ENCODE measurements around the gene DSG3. TPM values are rescaled to one million over a fixed set of nuclear protein-coding genes. Genes with fewer than 3 reads are reported as not detected.

The DSG3 gene
- total RNA-seq, 2 experiments from 2014 or later: not detected

- ChIA-PET CTCF (no interaction called here), POLR2A (no interaction called here)
Measured at GRCh38 chr18:31429623-31430022, 17.9 kb upstream of the DSG3 start.

- CTCF ChIA-PET: no interaction called here
- POLR2A ChIA-PET: no interaction called here
Measured at GRCh38 chr18:31430072-31430471, 17.5 kb upstream of the DSG3 start.

DNA sequence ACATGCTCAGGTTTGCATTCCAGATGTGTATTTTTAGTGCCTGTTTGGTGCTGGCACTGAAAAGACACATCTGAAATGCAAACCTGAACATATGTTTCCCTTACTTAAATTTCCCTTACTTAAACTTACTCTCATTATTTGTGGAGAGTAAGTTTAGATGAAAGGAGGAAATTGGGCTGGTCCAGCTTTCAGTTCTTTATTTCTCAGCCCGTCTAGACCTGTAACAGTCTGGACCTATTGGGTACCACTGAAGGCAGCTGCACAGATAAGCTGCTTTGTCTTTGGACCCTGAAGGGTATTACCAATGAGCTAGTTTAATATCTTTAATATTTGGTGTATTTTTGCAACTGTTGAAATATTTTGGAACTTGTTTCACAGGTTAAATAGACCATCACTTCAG is 17.0 kb upstream of the DSG3 start:
- POLR2A ChIA-PET: no interaction called here
- CTCF ChIA-PET: no interaction called here

DNA sequence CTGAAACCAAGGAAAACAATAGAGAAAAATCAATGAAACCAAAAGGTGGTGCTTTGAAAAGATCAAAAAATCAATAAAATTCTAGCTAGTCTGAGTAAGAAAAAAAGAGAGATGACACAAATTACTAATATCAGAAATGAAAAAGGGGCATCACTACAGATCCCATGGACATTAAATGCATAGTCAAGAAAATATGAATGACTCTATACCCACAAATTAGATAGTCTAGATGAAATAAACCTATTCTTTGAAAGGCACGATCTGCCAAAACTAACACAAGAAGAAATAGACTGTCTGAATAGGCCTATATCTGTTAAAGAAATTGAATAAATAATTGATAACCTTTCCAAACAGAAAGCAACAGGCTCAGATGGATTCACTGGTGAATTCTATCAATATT is 15.2 kb upstream of the DSG3 start:
- CTCF ChIA-PET: no interaction called here
- POLR2A ChIA-PET: no interaction called here

- ChIA-PET POLR2A (no interaction called here), CTCF (no interaction called here)
Measured at GRCh38 chr18:31436825-31437224, 10.7 kb upstream of the DSG3 start.

- CTCF ChIA-PET: no interaction called here
- POLR2A ChIA-PET: no interaction called here
Measured at GRCh38 chr18:31438402-31438801, 9.1 kb upstream of the DSG3 start.

DNA sequence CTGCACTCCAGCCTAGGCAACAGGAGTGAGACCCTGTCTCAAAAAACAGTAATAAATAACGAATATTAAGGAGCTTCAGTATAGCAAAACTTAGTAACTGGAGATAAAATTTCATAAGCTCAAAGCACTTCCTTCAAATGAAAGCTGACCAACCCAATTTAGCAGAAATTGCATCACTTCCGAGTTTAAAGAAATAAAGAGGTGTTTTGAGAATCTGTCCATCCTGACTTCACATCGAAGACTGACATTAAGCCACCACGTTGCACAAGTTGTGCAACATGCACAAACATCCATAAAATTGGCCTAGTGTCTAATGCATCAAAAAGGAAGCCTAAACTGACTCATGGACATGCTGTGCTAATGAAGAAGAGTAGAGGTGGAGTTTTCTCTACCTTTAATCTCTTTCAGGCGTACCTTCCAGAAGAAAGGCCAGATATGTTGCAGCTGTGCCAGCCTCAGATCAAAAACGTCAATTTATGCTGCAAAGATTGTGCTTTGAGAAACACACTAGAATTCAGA is 7.7 kb upstream of the DSG3 start:
- ChIA-PET CTCF (no interaction called here), POLR2A (no interaction called here)

DNA sequence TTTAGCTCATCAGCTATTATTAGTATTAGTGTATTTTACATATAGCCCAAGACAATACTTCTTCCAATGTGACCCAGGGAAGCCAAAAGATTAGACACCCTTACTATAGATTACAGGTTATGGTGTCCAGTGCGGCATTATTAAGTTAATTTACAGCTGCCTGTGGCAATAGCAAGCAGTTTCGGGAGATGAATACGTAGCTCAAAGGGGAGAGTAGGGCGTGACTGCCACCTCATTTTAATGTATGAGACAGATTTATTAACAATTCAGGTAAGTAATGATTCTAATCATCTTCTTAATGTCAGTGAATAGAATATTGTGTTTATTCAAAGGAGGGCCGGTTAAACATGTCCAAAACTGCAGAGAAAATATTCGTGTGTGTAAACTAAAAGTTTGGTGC is 6.8 kb upstream of the DSG3 start:
- CTCF ChIA-PET: no interaction called here

GRCh38 chr18:31441493-31441892 is 6.0 kb upstream of the DSG3 start:
- POLR2A ChIA-PET: no interaction called here
- CTCF ChIA-PET: no interaction called here

More for the DNA sequence above, 6.8 kb upstream of the DSG3 start:
- POLR2A ChIA-PET: no interaction called here

DNA sequence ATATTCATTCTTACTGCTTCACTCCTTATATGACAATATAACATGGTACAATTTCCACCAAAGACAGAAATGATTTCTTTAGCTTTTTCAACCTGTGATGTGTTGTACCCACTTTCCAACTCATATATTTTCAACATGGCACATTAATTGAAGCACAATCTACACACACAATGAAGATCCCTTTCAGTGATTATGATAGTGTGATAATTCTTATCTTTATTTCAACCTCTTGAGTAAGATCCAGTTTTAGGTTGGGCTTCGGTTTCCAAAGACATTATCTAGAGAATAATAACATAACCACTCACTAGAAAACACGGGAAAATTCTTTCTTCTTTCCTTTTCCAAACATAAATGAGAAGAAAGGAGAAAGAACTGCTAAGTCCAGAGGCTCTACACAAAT is 3.4 kb upstream of the DSG3 start:
- ChIA-PET POLR2A (no interaction called here), CTCF (no interaction called here)

DNA sequence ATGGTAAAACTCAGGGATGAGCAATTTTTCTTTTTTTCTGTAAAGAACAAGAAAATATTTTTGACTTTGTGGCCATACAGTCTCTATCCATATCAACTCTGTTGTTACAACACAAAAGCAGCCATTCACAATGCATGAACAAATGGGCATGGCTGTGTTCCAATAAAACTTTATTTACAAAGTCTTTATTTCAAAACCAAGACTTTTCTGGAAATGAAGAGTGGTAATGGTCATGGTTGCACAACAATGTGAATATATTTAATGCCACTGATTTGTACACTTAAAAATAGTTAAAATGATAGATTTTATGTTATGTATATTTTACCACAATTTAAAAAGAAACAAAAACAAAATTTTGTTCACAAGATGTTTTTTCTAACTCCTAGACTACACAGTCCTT is 1.6 kb upstream of the DSG3 start:
- ChIA-PET CTCF (no interaction called here), POLR2A (no interaction called here)

DNA sequence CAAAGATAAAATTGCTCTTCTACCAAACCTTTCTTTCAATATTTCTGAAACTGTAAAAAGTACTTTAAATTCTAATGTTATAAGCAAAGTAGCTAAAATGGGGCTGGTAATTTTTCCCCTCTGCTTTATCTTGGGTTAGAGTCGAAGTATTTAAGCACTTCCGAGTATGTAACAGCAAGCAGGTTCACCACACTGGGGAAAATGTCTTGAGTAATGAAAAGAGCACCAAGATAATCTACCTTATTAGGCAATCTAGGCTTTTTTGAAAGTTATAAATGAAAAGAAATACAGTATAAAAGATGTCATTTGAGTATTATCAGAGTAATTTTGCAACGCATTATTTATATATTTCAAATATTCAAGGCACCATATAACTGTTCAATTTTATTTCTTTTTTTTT is 687 bp upstream of the DSG3 start:
- ChIA-PET CTCF (no interaction called here), POLR2A (no interaction called here)

DNA sequence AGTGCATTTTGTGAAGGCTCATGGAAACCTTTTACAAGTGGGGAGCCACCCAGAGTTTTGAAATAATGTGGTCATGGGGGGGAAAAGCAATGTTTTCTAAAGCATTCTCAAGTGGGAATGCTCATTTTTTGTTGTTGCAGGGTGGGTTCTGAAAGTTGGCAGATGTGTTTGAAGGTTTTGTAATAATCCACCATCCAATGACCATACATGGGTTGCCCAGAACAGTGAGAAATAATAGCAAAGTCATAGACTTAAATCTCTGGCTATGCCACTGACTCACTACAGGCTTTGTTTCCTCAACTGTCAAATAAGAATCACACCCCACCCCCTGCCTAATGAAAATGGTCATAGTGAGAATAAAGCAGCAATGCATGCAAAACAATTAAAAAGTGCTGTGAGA is 2.9 kb downstream of the DSG3 start:
- ChIA-PET CTCF (no interaction called here), POLR2A (no interaction called here)

DNA sequence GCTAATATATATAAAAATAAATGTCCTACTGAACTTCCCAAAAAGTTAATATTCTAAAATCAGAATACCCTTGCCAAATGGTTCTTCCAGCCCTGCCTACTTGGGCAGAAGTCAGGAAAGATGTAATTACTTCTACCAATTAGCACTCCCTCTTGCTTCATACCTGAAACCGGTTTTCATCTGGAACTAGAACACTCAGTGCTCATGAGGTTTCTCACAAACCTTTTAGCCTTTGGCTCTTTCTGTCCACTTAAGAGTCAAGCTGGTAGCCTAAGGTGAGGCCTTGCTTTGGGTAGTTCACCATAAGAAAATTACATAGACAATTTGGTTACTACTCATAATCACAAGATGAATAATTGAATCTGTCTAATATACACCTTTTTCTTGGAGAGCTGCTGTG is 4.1 kb downstream of the DSG3 start:
- ChIA-PET POLR2A (no interaction called here), CTCF (no interaction called here)

GRCh38 chr18:31454066-31454708 is 6.6 kb downstream of the DSG3 start:
- ChIA-PET CTCF (no interaction called here), POLR2A (no interaction called here)

- ChIA-PET CTCF (no interaction called here), POLR2A (no interaction called here)
Measured at GRCh38 chr18:31469629-31470028, 22.1 kb downstream of the DSG3 start.

DNA sequence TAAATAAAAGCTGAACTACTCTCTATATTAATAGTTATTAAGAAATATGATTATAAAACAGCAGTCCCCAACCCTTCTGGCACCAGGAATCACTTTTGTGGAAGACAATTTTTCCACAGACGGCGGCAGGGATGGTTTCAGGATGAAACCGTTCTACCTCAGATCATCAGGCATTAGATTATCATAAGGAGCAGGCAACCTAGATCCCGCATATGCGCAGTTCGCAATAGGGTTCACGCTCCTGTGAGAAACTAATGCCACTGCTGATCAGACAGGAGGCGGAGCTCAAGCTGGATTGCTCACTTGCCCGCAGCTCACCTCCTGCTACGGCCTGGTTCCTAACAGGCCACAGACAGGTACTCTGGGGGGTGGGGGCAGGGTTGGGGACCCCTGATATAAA is 31.1 kb downstream of the DSG3 start:
- POLR2A ChIA-PET: no interaction called here

DNA sequence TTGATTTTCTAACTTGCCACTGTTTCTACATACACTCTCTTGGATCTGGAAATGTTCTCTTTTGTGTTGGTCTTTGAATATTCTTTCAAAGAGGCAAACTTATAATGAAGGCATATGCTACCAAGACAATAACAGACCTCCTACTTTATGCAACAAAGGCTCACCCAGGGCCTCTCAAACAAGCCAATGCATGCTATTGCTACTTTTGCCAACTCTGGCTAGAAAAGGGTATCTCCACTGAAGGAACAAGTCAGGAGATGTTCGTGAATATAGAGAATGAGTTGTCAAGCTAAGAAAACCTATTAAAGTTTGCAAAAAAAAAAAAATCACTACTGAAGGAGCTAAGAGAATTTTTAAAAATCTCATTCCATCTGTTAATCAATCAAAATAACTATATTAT is 34.5 kb downstream of the DSG3 start:
- POLR2A ChIA-PET: no interaction called here
- CTCF ChIA-PET: no interaction called here

More for the DNA sequence above, 31.1 kb downstream of the DSG3 start:
- CTCF ChIA-PET: no interaction called here

- CTCF ChIA-PET: no interaction called here
- POLR2A ChIA-PET: no interaction called here
Measured at GRCh38 chr18:31483396-31483795, 35.9 kb downstream of the DSG3 start.

DNA sequence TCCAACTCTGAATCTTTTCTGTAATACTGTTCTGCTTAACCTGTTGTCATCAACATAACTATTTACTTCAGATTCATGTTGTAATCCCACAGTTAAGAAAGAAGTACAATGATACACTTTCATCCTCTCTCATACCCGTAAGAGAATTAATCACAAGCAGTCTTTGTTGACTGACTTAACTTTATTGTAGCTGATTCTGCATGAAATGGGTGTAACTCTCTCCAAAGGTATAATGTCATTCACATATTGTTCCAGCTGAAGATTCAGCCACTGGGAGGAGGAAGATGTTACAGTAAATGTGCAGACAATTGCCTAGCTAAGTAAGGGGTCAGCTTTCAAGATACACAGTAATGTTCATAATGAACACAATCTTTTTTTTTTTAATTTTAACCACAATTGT is 36.9 kb downstream of the DSG3 start:
- CTCF ChIA-PET: interaction anchor here (0.7 kb wide), 1 partner anchor 70 kb away, joined by 3 read pairs; no protein-coding TSS in a partner anchor
- POLR2A ChIA-PET: no interaction called here

- ChIA-PET POLR2A (no interaction called here), CTCF (no interaction called here)
Measured at GRCh38 chr18:31486165-31486564, 38.6 kb downstream of the DSG3 start.

DNA sequence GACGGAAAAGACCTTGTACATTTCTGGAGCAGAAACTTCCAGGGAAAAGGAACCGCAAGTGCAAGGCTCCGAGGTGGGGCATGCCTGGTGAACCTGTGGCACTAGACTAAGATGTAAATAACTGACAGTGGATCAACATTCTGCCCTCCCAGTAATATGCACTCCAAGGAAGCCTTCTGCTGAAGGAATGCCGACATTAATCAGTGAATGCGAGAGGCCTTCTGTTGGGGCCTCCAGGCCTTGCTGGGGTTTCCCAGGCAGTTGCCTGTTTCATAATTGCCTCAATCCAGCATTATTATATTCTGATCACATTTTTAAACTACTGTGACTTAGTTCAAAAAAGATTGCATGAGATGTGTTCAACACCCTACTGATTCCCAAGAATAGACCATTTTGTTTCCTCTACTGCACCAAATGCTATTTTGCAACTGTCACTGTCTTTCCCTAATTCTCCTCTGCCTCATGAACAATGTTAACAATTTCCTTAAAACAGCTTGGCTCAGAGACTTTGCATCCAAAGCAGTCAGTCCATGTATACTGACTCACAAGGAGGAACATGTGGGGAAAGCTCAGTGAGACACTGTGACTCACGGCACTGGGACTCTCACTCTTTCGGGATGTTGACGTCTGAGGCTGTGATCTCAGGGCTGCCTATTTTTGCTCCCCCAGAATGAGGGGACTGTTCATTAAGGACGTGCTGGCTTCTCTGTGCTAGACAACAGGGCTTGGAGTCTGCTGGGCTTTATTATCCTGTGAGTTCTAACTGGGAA is 39.9 kb downstream of the DSG3 start:
- CTCF ChIA-PET: no interaction called here
- POLR2A ChIA-PET: no interaction called here
